K562 (cell line): ENCODE results near the gene FGF21. TPM values are rescaled to one million over a fixed set of nuclear protein-coding genes. Genes with fewer than 3 reads are reported as not detected.

Source experiments
- ATAC-seq: fragments of 200-7000 bp; cut with Tn5 transposase; 3 replicates; pipeline ENCODE4 v1.9.1; 2020; ENCODE audit warnings: moderate library complexity
- BruUV-seq: library from RNA; stranded (reverse); fragments of 400-500 nt; replicated peaks from 2 replicates; lab custom pipeline; 2021; lab: Mats Ljungman, UMichigan
- CTCF ChIA-PET: fragments of 300-600 bp; formaldehyde crosslinking; extraction: SDS; loops from one replicate; lab custom pipeline; 2021; ENCODE audit warnings: low intra/inter-chr PET ratio; lab: Yijun Ruan, JAX
- POLR2A ChIA-PET: fragments of 300-600, 350-650 bp; sonication (Branson Sonifier 250); formaldehyde crosslinking; extraction: SDS; loops from one replicate; lab custom pipeline; 2021; ENCODE audit warnings: antibody characterized with exemption, inconsistent platforms; lab: Yijun Ruan, JAX
- DNase-seq, 4 experiments: peaks; one replicate each; pipeline versions ENCODE4 v3.0.0 to v3.0.0-alpha.2; 2011 to 2018; ENCODE audit warnings: low spot score in 3 of 4, mixed read lengths in 3 of 4; ENCODE audit errors: extremely low read depth in 1 of 4
- FAIRE-seq: peaks from 2 replicates; lab custom pipeline; 2011; peaks lifted over from hg19 to GRCh38; lab: Jason Lieb, UNC
- H2AFZ ChIP-seq: 2 replicates; pipeline ENCODE4 v1.6.0; 2011; ENCODE audit warnings: low read depth, low read length, control low read depth, inconsistent platforms
- H3K27ac ChIP-seq: fragments of 200-600 bp; 3 replicates; pipeline ENCODE4 v1.8.0; 2011; ENCODE audit warnings: low read depth, mild to moderate bottlenecking, control low read depth, inconsistent platforms, low read length, moderate library complexity, mixed read lengths; ENCODE audit errors: extremely low read depth
- H3K27me3 ChIP-seq, 2 experiments: fragments of 300-600 bp in 1 of 2; 2 replicates in 1 of 2; 3 replicates in 1 of 2; pipeline versions ENCODE4 v1.6.0 to v1.8.0; 2011; ENCODE audit warnings: inconsistent platforms in 2 of 2, low read length in 2 of 2, mild to moderate bottlenecking in 1 of 2, mixed read lengths in 1 of 2, moderate library complexity in 1 of 2; ENCODE audit not compliant: control insufficient read depth in 2 of 2, insufficient read depth in 2 of 2
- H3K36me3 ChIP-seq: fragments of 300-600 bp; 3 replicates; pipeline ENCODE4 v1.8.0; 2011; ENCODE audit warnings: mild to moderate bottlenecking, low read length, inconsistent platforms; ENCODE audit not compliant: control insufficient read depth, insufficient read depth
- H3K4me1 ChIP-seq, 2 experiments: fragments of 200-600 bp in 1 of 2; replicated peaks in 1 of 2; 2 replicates in 1 of 2; 3 replicates in 1 of 2; pipeline versions ENCODE4 v1.5.1 to v1.8.0; 2011; ENCODE audit warnings: inconsistent platforms in 2 of 2, low read length in 2 of 2, mild to moderate bottlenecking in 1 of 2, mixed read lengths in 1 of 2, moderate library complexity in 1 of 2; ENCODE audit not compliant: control insufficient read depth in 2 of 2, insufficient read depth in 2 of 2
- H3K4me2 ChIP-seq: 2 replicates; pipeline ENCODE4 v1.6.1; 2011; ENCODE audit warnings: low read length, control low read depth, inconsistent platforms, mixed read lengths; ENCODE audit not compliant: insufficient read depth
- H3K4me3 ChIP-seq: fragments of 200-600 bp; sonication (generic), shearing (Covaris generic); 2 replicates; pipeline ENCODE4 v1.5.1; 2016; ENCODE audit warnings: control low read depth, inconsistent platforms
- H3K79me2 ChIP-seq: fragments of 200-600 bp; 3 replicates; pipeline ENCODE4 v1.8.0; 2011; ENCODE audit warnings: low read length, inconsistent platforms; ENCODE audit not compliant: control insufficient read depth, insufficient read depth
- H3K9ac ChIP-seq, 2 experiments: 2 replicates each; pipeline versions ENCODE4 v1.6.0 to v1.6.1; 2011; ENCODE audit warnings: low read depth in 2 of 2, low read length in 2 of 2, control low read depth in 1 of 2, inconsistent platforms in 1 of 2, mild to moderate bottlenecking in 1 of 2, mixed read lengths in 1 of 2; ENCODE audit not compliant: insufficient read depth in 1 of 2
- H3K9me1 ChIP-seq: one replicate; pipeline ENCODE4 v1.6.0; 2011; ENCODE audit warnings: inconsistent platforms, mild to moderate bottlenecking, low read length, moderate library complexity; ENCODE audit not compliant: control insufficient read depth, insufficient read depth
- H3K9me3 ChIP-seq: replicated peaks from 2 replicates; pipeline ENCODE4 v1.5.1; 2011; ENCODE audit warnings: low read depth, low read length, inconsistent platforms; ENCODE audit not compliant: control insufficient read depth, insufficient read depth
- H4K20me1 ChIP-seq: replicated peaks from 2 replicates; pipeline ENCODE4 v1.6.1; 2011; ENCODE audit warnings: low read length, inconsistent platforms, mixed read lengths; ENCODE audit not compliant: control insufficient read depth, insufficient read depth
- ARHGAP35 ChIP-seq: fragments of 450-650 bp; IDR thresholded peaks from 2 replicates; pipeline ENCODE4 v1.6.1; 2018; ENCODE audit not compliant: partially characterized antibody
- ARNT ChIP-seq, 2 experiments: fragments of 450-650 bp; IDR thresholded peaks; 2 replicates each; pipeline ENCODE4 v1.6.1; 2016; ENCODE audit warnings: mild to moderate bottlenecking in 1 of 2
- DLX4 ChIP-seq: fragments of 250-450 bp; sonication (Bioruptor Pico); IDR thresholded peaks from 2 replicates; pipeline ENCODE4 v1.6.1; 2021; ENCODE audit warnings: mild to moderate bottlenecking
- EP400 ChIP-seq: fragments of 450-650 bp; IDR thresholded peaks from 2 replicates; pipeline ENCODE4 v1.6.1; 2017; ENCODE audit warnings: antibody characterized with exemption, mild to moderate bottlenecking, moderate library complexity
- FOS ChIP-seq: IDR thresholded peaks from 3 replicates; pipeline ENCODE4 v1.6.1; 2011; ENCODE audit not compliant: insufficient read length; ENCODE audit errors: extremely low read depth
- GABPA ChIP-seq: fragments of 200-800 bp; sonication (Bioruptor generic); conservative IDR thresholded peaks from 2 replicates; pipeline ENCODE4 v1.6.1; 2016; ENCODE audit warnings: low read depth, missing genetic modification characterization, missing compliant biosample characterization
- HEY1 ChIP-seq: fragments of 250-450 bp; sonication (Bioruptor Pico); IDR thresholded peaks from 2 replicates; pipeline ENCODE4 v1.5.0; 2020; ENCODE audit warnings: mild to moderate bottlenecking, moderate library complexity, borderline replicate concordance
- PRMT5 ChIP-seq: sonication (generic); formaldehyde crosslinking; IDR thresholded peaks from 2 replicates; pipeline ENCODE4 v1.5.0; 2020; ENCODE audit warnings: missing genetic modification reagents
- RBFOX2 ChIP-seq: fragments of 200-400 bp; formaldehyde crosslinking; IDR thresholded peaks from 2 replicates; pipeline ENCODE4 v1.6.1; 2017; ENCODE audit warnings: low read depth, mild to moderate bottlenecking, low read length, moderate library complexity
- TRIM28 ChIP-seq: fragments of 450-650 bp; IDR thresholded peaks from 2 replicates; pipeline ENCODE4 v1.6.1; 2017
- ZNF512 ChIP-seq: IDR thresholded peaks from 2 replicates; pipeline ENCODE4 v1.6.1; 2016; ENCODE audit warnings: missing genetic modification characterization, missing compliant biosample characterization
- WGBS: fragments of 100-300 bp; shearing (Covaris generic); methylation state at CpG from one replicate; pipeline ENCODE4 v1.1.6; 2016; ENCODE audit warnings: low coverage, mixed read lengths; ENCODE audit not compliant: insufficient coverage; ENCODE audit errors: missing lambda C conversion rate; 5-methylcytosine and 5-hydroxymethylcytosine counted together
- in situ Hi-C: fragments of 300-500 bp; cut with MboI; formaldehyde crosslinking; loops from 4 replicates; pipeline ENCODE4 v1.15.0; 2018; ENCODE audit warnings: inconsistent platforms, mixed read lengths
- intact Hi-C: fragments of 100-400 bp; cut with micrococcal nuclease; formaldehyde crosslinking; loops from 2 replicates; pipeline ENCODE4 v1.14.2; 2022
- polyA plus RNA-seq, 8 experiments: library from polyadenylated mRNA; depleted of rRNA in 4 of 8; stranded (reverse) in 5 of 8; unstranded in 3 of 8; fragments of >200 nt; fragmentation: Nextera tagmentation in 2 of 8; fragmentation: Illumina TruSeq in 1 of 8; extraction: Ambion mirVana in 2 of 8; extraction: Trizol in 1 of 8; gene quantifications; 2 replicates each; pipeline versions ENCODE4 v1.2.1 to v1.2.3, GENCODE V29; 2011 to 2014; ENCODE audit warnings: inconsistent platforms in 1 of 8, missing spikeins in 1 of 8
- total RNA-seq, 7 experiments: library from RNA; depleted of rRNA in 6 of 7; stranded (reverse); fragments of >200 nt in 6 of 7; fragmentation: Illumina TruSeq in 2 of 7; extraction: Trizol in 2 of 7; gene quantifications; 2 replicates each; pipeline versions ENCODE4 v1.2.1 to v1.2.3, GENCODE V29; 2011 to 2021; ENCODE audit warnings: low replicate concordance in 1 of 7
- TF ChIP-seq, protein P1 (sequence below): fragments of 450-650 bp; IDR thresholded peaks from 2 replicates; pipeline ENCODE4 v1.6.1; 2014; ENCODE audit warnings: low read depth, mild to moderate bottlenecking, moderate library complexity, borderline replicate concordance

Gene FGF21
- total and polyA plus RNA-seq, 9 of the 15 experiments (the other 6 are each of a cell fraction or from before 2014, with no cell fraction given): 0.04 to 0.77 (median 0.09) TPM; not detected in 6

- 83% methylated on average over 2 of the region's 4 CpGs for WGBS
- Histone ChIP-seq H3K36me3 (peaks cover 22% of the 10 kb centered on the region; the same call in 1 of the 3 replicates), H3K9me1 (no peaks in the 10 kb centered on the region), H3K27me3 (no peaks in the 10 kb centered on the region), H3K4me3 (no peak overlapping the region), H3K9me3 (no peaks in the 10 kb centered on the region), H4K20me1 (no peaks in the 10 kb centered on the region), H3K9ac (no peak overlapping the region; a peak in 1 of 4 replicates), H3K4me2 (no peak overlapping the region), H3K27ac (no peak overlapping the region), H2AFZ (no peak overlapping the region), H3K79me2 (peaks cover 41% of the 10 kb centered on the region), H3K4me1 (peaks cover 36 to 67% of the 10 kb centered on the region in 2 experiments)
- DNase-seq (no peak), ATAC-seq (no peak), FAIRE-seq (no peak)
- TF ChIP-seq ARHGAP35: no peak
- TF ChIP-seq ARNT (IDR thresholded peaks at IDR 0.05): peak in 1 of 2 experiments; percentile 100; a peak in 2 of 4 replicates
- TF ChIP-seq FOS: no peak
- TF ChIP-seq HEY1 (CRISPR knock-in tag): no peak
- TF ChIP-seq ZNF512 (tag): no peak
- TF ChIP-seq PRMT5 (CRISPR knock-in tag): no peak
- TF ChIP-seq TRIM28: no peak
- TF ChIP-seq DLX4: no peak
- TF ChIP-seq, protein P1, sequence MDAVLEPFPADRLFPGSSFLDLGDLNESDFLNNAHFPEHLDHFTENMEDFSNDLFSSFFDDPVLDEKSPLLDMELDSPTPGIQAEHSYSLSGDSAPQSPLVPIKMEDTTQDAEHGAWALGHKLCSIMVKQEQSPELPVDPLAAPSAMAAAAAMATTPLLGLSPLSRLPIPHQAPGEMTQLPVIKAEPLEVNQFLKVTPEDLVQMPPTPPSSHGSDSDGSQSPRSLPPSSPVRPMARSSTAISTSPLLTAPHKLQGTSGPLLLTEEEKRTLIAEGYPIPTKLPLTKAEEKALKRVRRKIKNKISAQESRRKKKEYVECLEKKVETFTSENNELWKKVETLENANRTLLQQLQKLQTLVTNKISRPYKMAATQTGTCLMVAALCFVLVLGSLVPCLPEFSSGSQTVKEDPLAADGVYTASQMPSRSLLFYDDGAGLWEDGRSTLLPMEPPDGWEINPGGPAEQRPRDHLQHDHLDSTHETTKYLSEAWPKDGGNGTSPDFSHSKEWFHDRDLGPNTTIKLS: peak; percentile 54; the same call in 1 of the 2 replicates
- TF ChIP-seq EP400: no peak
- TF ChIP-seq RBFOX2: no peak
- TF ChIP-seq GABPA: no peak
- intact Hi-C loops (no loop called here), in situ Hi-C loops (no loop called here)
- BruUV-seq: no TSS peak
- ChIA-PET CTCF (no interaction called here), POLR2A (no interaction called here)
Measured at GRCh38 chr19:48749571-48750198, 5.6 kb upstream of the FGF21 start.
